ENCODE results near the gene PTPN9. TPM values are rescaled to one million over a fixed set of nuclear protein-coding genes. Genes with fewer than 3 reads are reported as not detected.

PTPN9 gene
- total RNA-seq, 1 donor from 2014 or later: 8.6 TPM

GRCh38 chr15:75430259-75430658, 148.9 kb downstream of the PTPN9 start:
- Histone ChIP-seq H2AFZ (replicated peaks) (no peak overlapping the region), H3K4me1 (peaks cover 9% of the 10 kb centered on the region), H3K9ac (no peak overlapping the region), H3K27ac (no peak overlapping the region), H3K27me3 (no peaks in the 10 kb centered on the region), H3K79me2 (ENCODE audit: low read depth) (peaks cover 100% of the 10 kb centered on the region), H3K36me3 (peaks cover 14% of the 10 kb centered on the region), H3K4me3 (no peak overlapping the region), H3F3A (ENCODE audit: low read depth) (peaks cover 3% of the 10 kb centered on the region), H3K4me2 (no peak overlapping the region), H4K20me1 (ENCODE audit: low read depth) (peaks cover 88% of the 10 kb centered on the region), H3K9me3 (ENCODE audit: low read depth) (no peaks in the 10 kb centered on the region)
- Mint-ChIP-seq H3K27ac (no peak overlapping the region), H3K36me3 (peaks cover 16% of the 10 kb centered on the region), H3K4me1 (no peaks in the 10 kb centered on the region), H3K4me3 (no peak overlapping the region), H3K27me3 (ENCODE audit: insufficient read depth, low read depth) (no peaks in the 10 kb centered on the region), H3K9me3 (no peaks in the 10 kb centered on the region)
- DNase-seq (ENCODE audit: low spot score): no peak
- TF ChIP-seq EZH2phosphoT487 (IDR thresholded peaks at IDR 0.05): no peak
- TF ChIP-seq CTCF (IDR thresholded peaks at IDR 0.05): no peak
- no peak for TF ChIP-seq EZH2 (IDR thresholded peaks at IDR 0.05)

GRCh38 chr15:75428152-75428551, 151.0 kb downstream of the PTPN9 start:
- no peaks in the 10 kb centered on the region for H3K4me1 Mint-ChIP-seq
- H3K36me3 Mint-ChIP-seq: peaks cover 16% of the 10 kb centered on the region
- peaks cover 100% of the 10 kb centered on the region for H3K79me2 ChIP-seq (ENCODE audit: low read depth)
- TF ChIP-seq EZH2 (IDR thresholded peaks at IDR 0.05): no peak
- no peak for TF ChIP-seq EZH2phosphoT487 (IDR thresholded peaks at IDR 0.05)
- TF ChIP-seq CTCF (IDR thresholded peaks at IDR 0.05): no peak
- no peaks in the 10 kb centered on the region for H3K9me3 ChIP-seq (ENCODE audit: low read depth)
- no peaks in the 10 kb centered on the region for H3F3A ChIP-seq (ENCODE audit: low read depth)
- no peak overlapping the region for H3K9ac ChIP-seq
- H3K36me3 ChIP-seq: peaks cover 14% of the 10 kb centered on the region
- no peaks in the 10 kb centered on the region for H3K27me3 Mint-ChIP-seq (ENCODE audit: insufficient read depth, low read depth)
- H2AFZ ChIP-seq (replicated peaks): no peak overlapping the region
- no peak overlapping the region for H3K4me3 ChIP-seq
- peaks cover 70% of the 10 kb centered on the region for H4K20me1 ChIP-seq (ENCODE audit: low read depth)
- H3K4me1 ChIP-seq: peaks cover 9% of the 10 kb centered on the region
- no peak overlapping the region for H3K27ac ChIP-seq
- no peak overlapping the region for H3K27ac Mint-ChIP-seq
- no peaks in the 10 kb centered on the region for H3K9me3 Mint-ChIP-seq
- H3K4me2 ChIP-seq: no peak overlapping the region
- H3K4me3 Mint-ChIP-seq: no peak overlapping the region
- DNase-seq (ENCODE audit: low spot score): no peak
- H3K27me3 ChIP-seq: no peaks in the 10 kb centered on the region

GRCh38 chr15:75425966-75426500, 153.1 kb downstream of the PTPN9 start:
- H3K9me3 Mint-ChIP-seq: no peaks in the 10 kb centered on the region
- TF ChIP-seq EZH2 (IDR thresholded peaks at IDR 0.05): no peak
- no peak for TF ChIP-seq CTCF (IDR thresholded peaks at IDR 0.05)
- H3K27ac ChIP-seq: no peak overlapping the region
- no peaks in the 10 kb centered on the region for H3K4me1 Mint-ChIP-seq
- H3K27ac Mint-ChIP-seq: no peak overlapping the region
- H3K9me3 ChIP-seq (ENCODE audit: low read depth): no peaks in the 10 kb centered on the region
- H3K36me3 Mint-ChIP-seq: peaks cover 27% of the 10 kb centered on the region
- no peaks in the 10 kb centered on the region for H3K27me3 Mint-ChIP-seq (ENCODE audit: insufficient read depth, low read depth)
- no peak overlapping the region for H3K4me2 ChIP-seq
- H3K4me3 Mint-ChIP-seq: no peak overlapping the region
- no peak for DNase-seq (ENCODE audit: low spot score)
- no peak overlapping the region for H3K4me3 ChIP-seq
- no peaks in the 10 kb centered on the region for H3K27me3 ChIP-seq
- H3K36me3 ChIP-seq: peaks cover 14% of the 10 kb centered on the region
- no peaks in the 10 kb centered on the region for H3K4me1 ChIP-seq
- H3F3A ChIP-seq (ENCODE audit: low read depth): no peaks in the 10 kb centered on the region
- no peak overlapping the region for H2AFZ ChIP-seq (replicated peaks)
- peaks cover 53% of the 10 kb centered on the region for H4K20me1 ChIP-seq (ENCODE audit: low read depth)
- peaks cover 93% of the 10 kb centered on the region for H3K79me2 ChIP-seq (ENCODE audit: low read depth)
- H3K9ac ChIP-seq: no peak overlapping the region

Measured in neural progenitor cell (in vitro differentiated cells).